Measurements from ENCODE around the gene MITD1. TPM values are rescaled to one million over a fixed set of nuclear protein-coding genes. Genes with fewer than 3 reads are reported as not detected.
A peak's percentile ranks its signal among the peaks of the same experiment; 100 is the strongest.

MITD1 gene
- total RNA-seq, 2 experiments from 2014 or later = 57.4 to 63.1 TPM

GRCh38 chr2:99183025-99183424 is 2.2 kb upstream of the MITD1 start:
- no peaks in the 10 kb centered on the region for H3K27me3 Mint-ChIP-seq
- peak overlapping the region; percentile 13 for H3K4me3 Mint-ChIP-seq
- peaks cover 43% of the 10 kb centered on the region for H3K4me1 Mint-ChIP-seq
- CTCF ChIA-PET = no interaction called here
- H3K27ac Mint-ChIP-seq = no peak overlapping the region
- no peaks in the 10 kb centered on the region for H3K9me3 Mint-ChIP-seq (ENCODE audit: low read depth)
- no peak for DNase-seq
- peaks cover 15% of the 10 kb centered on the region for H3K36me3 Mint-ChIP-seq
- ATAC-seq = no peak

GRCh38 chr2:99181624-99182000 is 754 bp upstream of the MITD1 start:
- no peak for DNase-seq
- ATAC-seq = no peak
- Mint-ChIP-seq H3K9me3 (ENCODE audit: low read depth) (no peaks in the 10 kb centered on the region), H3K27ac (peak overlapping the region; percentile 94), H3K4me3 (peak overlapping the region; percentile 98), H3K27me3 (no peaks in the 10 kb centered on the region), H3K36me3 (peaks cover 15% of the 10 kb centered on the region), H3K4me1 (peaks cover 50% of the 10 kb centered on the region)
- CTCF ChIA-PET = interaction anchor here (0.7 to 2.9 kb wide), 5 partner anchors 9 to 308 kb away, joined by 3 to 20 read pairs (median 6); partner anchors contain the start of genes C2orf15, LIPT1, REV1 and TSGA10

GRCh38 chr2:99171377-99172140 is 9.3 kb downstream of the MITD1 start:
- no peak for ATAC-seq

GRCh38 chr2:99169534-99169933 is 11.3 kb downstream of the MITD1 start:
- no peak overlapping the region for H3K4me3 Mint-ChIP-seq
- no peaks in the 10 kb centered on the region for H3K27me3 Mint-ChIP-seq
- peaks cover 52% of the 10 kb centered on the region for H3K36me3 Mint-ChIP-seq
- H3K9me3 Mint-ChIP-seq (ENCODE audit: low read depth) = no peaks in the 10 kb centered on the region
- H3K4me1 Mint-ChIP-seq = peaks cover 22% of the 10 kb centered on the region
- ATAC-seq = peak; percentile 68
- H3K27ac Mint-ChIP-seq = peak overlapping the region; percentile 40
- CTCF ChIA-PET = interaction anchor here (0.9 to 2.2 kb wide), 4 partner anchors 9 to 320 kb away, joined by 3 to 10 read pairs (median 3); partner anchors contain the start of genes LIPT1, REV1 and TSGA10
- DNase-seq = no peak

More at GRCh38 chr2:99171377-99172140, 9.3 kb downstream of the MITD1 start:
- no peak for DNase-seq
- Mint-ChIP-seq H3K4me3 (no peak overlapping the region), H3K4me1 (peaks cover 34% of the 10 kb centered on the region), H3K36me3 (peaks cover 47% of the 10 kb centered on the region), H3K27me3 (no peaks in the 10 kb centered on the region), H3K9me3 (ENCODE audit: low read depth) (no peaks in the 10 kb centered on the region), H3K27ac (no peak overlapping the region)
- CTCF ChIA-PET = interaction anchor here (0.8 kb wide), 1 partner anchor 14 kb away, joined by 5 read pairs; no protein-coding TSS in a partner anchor

GRCh38 chr2:99166218-99166617 is 14.6 kb downstream of the MITD1 start:
- Mint-ChIP-seq H3K4me1 (peaks cover 17% of the 10 kb centered on the region), H3K4me3 (no peak overlapping the region), H3K27ac (no peak overlapping the region), H3K36me3 (peaks cover 56% of the 10 kb centered on the region), H3K27me3 (no peaks in the 10 kb centered on the region), H3K9me3 (ENCODE audit: low read depth) (no peaks in the 10 kb centered on the region)
- CTCF ChIA-PET = interaction anchor here (0.7 to 1.7 kb wide), 2 partner anchors 14 to 1985 kb away, joined by 3 to 5 read pairs; partner anchors contain the start of gene TBC1D8
- ATAC-seq (no peak), DNase-seq (no peak)

- Mint-ChIP-seq H3K27ac (peak overlapping the region; percentile 13), H3K4me1 (peaks cover 22% of the 10 kb centered on the region), H3K27me3 (no peaks in the 10 kb centered on the region), H3K36me3 (peaks cover 28% of the 10 kb centered on the region), H3K9me3 (ENCODE audit: low read depth) (no peaks in the 10 kb centered on the region), H3K4me3 (no peak overlapping the region)
- DNase-seq = no peak
- no peak for ATAC-seq
- CTCF ChIA-PET = interaction anchor here (1.4 kb wide), 1 partner anchor 30 kb away, joined by 3 read pairs; no protein-coding TSS in a partner anchor
Observed at GRCh38 chr2:99159594-99159993, 21.3 kb downstream of the MITD1 start.

GRCh38 chr2:99158599-99158998 is 22.3 kb downstream of the MITD1 start:
- peaks cover 24% of the 10 kb centered on the region for H3K36me3 Mint-ChIP-seq
- CTCF ChIA-PET = interaction anchor here (1.4 to 4.7 kb wide), 4 partner anchors 10 to 31 kb away, joined by 3 to 20 read pairs (median 8); partner anchors contain the start of genes MITD1 and MRPL30
- no peak overlapping the region for H3K4me3 Mint-ChIP-seq
- DNase-seq (no peak), ATAC-seq (no peak)
- H3K27ac Mint-ChIP-seq = no peak overlapping the region
- no peaks in the 10 kb centered on the region for H3K27me3 Mint-ChIP-seq
- peaks cover 22% of the 10 kb centered on the region for H3K4me1 Mint-ChIP-seq
- no peaks in the 10 kb centered on the region for H3K9me3 Mint-ChIP-seq (ENCODE audit: low read depth)

- Mint-ChIP-seq H3K27ac (peak overlapping the region; percentile 1), H3K9me3 (ENCODE audit: low read depth) (no peaks in the 10 kb centered on the region)
- CTCF ChIA-PET = interaction anchor here (2.2 to 5.6 kb wide), 4 partner anchors 12 to 24 kb away, joined by 5 to 27 read pairs (median 15); partner anchors contain the start of genes C2orf15, MITD1 and MRPL30
Observed at GRCh38 chr2:99156891-99157290, 24.0 kb downstream of the MITD1 start.

GRCh38 chr2:99154643-99155536 is 26.0 kb downstream of the MITD1 start, which contains the start of the genes LIPT1 and TSGA10:
TSS of gene LIPT1 (plus strand) at chr2:99154967. CDS start at chr2:99161958, 6,991 bp downstream.
TSS of gene TSGA10 (minus strand) at chr2:99154942. CDS start at chr2:99109439, 45,503 bp downstream.
- peak within 1 kb of the TSS; percentile 86 for H3K27ac Mint-ChIP-seq
- DNase-seq (peak; percentile 95), ATAC-seq (peak; percentile 98)
- H3K4me3 Mint-ChIP-seq = peak within 1 kb of the TSS; percentile 85
- peaks cover 13% of the 10 kb centered on the region for H3K36me3 Mint-ChIP-seq
- H3K27me3 Mint-ChIP-seq = no peaks in the 10 kb centered on the region
- H3K4me1 Mint-ChIP-seq = peaks cover 22% of the 10 kb centered on the region
- no peaks in the 10 kb centered on the region for H3K9me3 Mint-ChIP-seq (ENCODE audit: low read depth)
- CTCF ChIA-PET = interaction anchor here (1.2 to 5.6 kb wide), 9 partner anchors 14 to 505 kb away, joined by 3 to 27 read pairs (median 3); partner anchors contain the start of genes C2orf15, MITD1, MRPL30 and REV1

More at GRCh38 chr2:99156891-99157290, 24.0 kb downstream of the MITD1 start:
- H3K4me3 Mint-ChIP-seq = peak overlapping the region; percentile 2
- no peaks in the 10 kb centered on the region for H3K27me3 Mint-ChIP-seq
- H3K4me1 Mint-ChIP-seq = peaks cover 22% of the 10 kb centered on the region
- ATAC-seq (no peak), DNase-seq (no peak)
- peaks cover 16% of the 10 kb centered on the region for H3K36me3 Mint-ChIP-seq

GRCh38 chr2:99153921-99154604 is 26.8 kb downstream of the MITD1 start:
- Mint-ChIP-seq H3K27me3 (no peaks in the 10 kb centered on the region), H3K4me1 (peaks cover 22% of the 10 kb centered on the region), H3K4me3 (peak overlapping the region; percentile 85), H3K36me3 (peaks cover 10% of the 10 kb centered on the region), H3K27ac (peak overlapping the region; percentile 86), H3K9me3 (ENCODE audit: low read depth) (no peaks in the 10 kb centered on the region)
- no peak for ATAC-seq
- DNase-seq = no peak
- CTCF ChIA-PET = interaction anchor here (1.2 to 5.6 kb wide), 7 partner anchors 13 to 505 kb away, joined by 3 to 27 read pairs (median 3); partner anchors contain the start of genes C2orf15, MITD1 and MRPL30

GRCh38 chr2:99152199-99152895 is 28.5 kb downstream of the MITD1 start:
- no peaks in the 10 kb centered on the region for H3K9me3 Mint-ChIP-seq (ENCODE audit: low read depth)
- no peak overlapping the region for H3K4me3 Mint-ChIP-seq
- H3K27me3 Mint-ChIP-seq = no peaks in the 10 kb centered on the region
- DNase-seq (no peak), ATAC-seq (no peak)
- H3K4me1 Mint-ChIP-seq = peaks cover 20% of the 10 kb centered on the region
- peaks cover 8% of the 10 kb centered on the region for H3K36me3 Mint-ChIP-seq
- CTCF ChIA-PET = interaction anchor here (5.6 kb wide), 1 partner anchor 11 kb away, joined by 27 read pairs; the partner anchor contains the start of gene C2orf15
- no peak overlapping the region for H3K27ac Mint-ChIP-seq

- H3K36me3 Mint-ChIP-seq = peaks cover 4% of the 10 kb centered on the region
- CTCF ChIA-PET = no interaction called here
- no peaks in the 10 kb centered on the region for H3K9me3 Mint-ChIP-seq (ENCODE audit: low read depth)
- no peak overlapping the region for H3K4me3 Mint-ChIP-seq
- DNase-seq (no peak), ATAC-seq (no peak)
- no peak overlapping the region for H3K27ac Mint-ChIP-seq
- H3K4me1 Mint-ChIP-seq = peaks cover 4% of the 10 kb centered on the region
- H3K27me3 Mint-ChIP-seq = no peaks in the 10 kb centered on the region
Observed at GRCh38 chr2:99150706-99151105, 30.2 kb downstream of the MITD1 start.

Measured in activated CD8-positive, alpha-beta memory T cell treated with anti-CD3 and anti-CD28 coated beads, Interleukin-2, amount 10 ng/mL, durations not matched to agents 7 days and 5 days (primary cell).